ENCODE results near the gene THAP8. TPM values are rescaled to one million over a fixed set of nuclear protein-coding genes. Genes with fewer than 3 reads are reported as not detected.
A peak's percentile ranks its signal among the peaks of the same experiment; 100 is the strongest.
"Not testable (repeated sequence)": the region's sequence is repeated elsewhere in the genome, so short reads cannot be mapped to it uniquely, and the experiment has no call there.

Gene THAP8
- total and polyA plus RNA-seq, 2 of the 4 experiments (the other 2 are of a cell fraction) = 1.8 to 5.9 TPM

DNA sequence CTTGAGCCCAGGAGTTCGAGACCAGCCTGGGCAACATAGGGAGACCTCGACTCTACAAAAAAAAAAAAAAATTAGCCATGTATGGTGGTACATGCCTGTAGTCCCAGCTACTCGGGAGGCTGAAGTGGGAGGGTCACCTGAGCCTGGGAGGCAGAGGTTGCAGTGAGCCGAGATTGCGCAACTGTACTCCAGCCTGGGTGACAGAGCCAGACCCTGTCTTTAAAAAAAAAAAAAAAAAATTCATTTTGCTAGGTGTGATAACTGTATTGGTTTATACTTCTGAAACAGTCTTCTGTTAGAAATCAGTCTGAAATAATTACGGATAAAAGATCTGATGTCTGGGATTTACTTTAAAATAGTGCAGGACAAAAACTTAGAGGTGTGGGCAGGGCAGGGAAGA is 13.0 kb downstream of the THAP8 start:
- in situ Hi-C loops (cut with MboI; ENCODE audit: low sequenced_read_pairs); H3K56ac ChIP-seq (ENCODE audit: extremely low read depth, insufficient read depth, low read length); H3K9me1 ChIP-seq (ENCODE audit: insufficient read depth, low read length); H4K20me1 ChIP-seq (ENCODE audit: insufficient read depth, low read length); BruUV-seq (replicated peaks); H3K4me3 ChIP-seq (ENCODE audit: insufficient read depth, low read depth, low read length); intact Hi-C loops (cut with micrococcal nuclease); H2AK9ac ChIP-seq (replicated peaks; ENCODE audit: low read depth, low read length, poor library complexity); DNase-seq; POLR2A ChIA-PET (ENCODE audit: unreplicated experiment); H3K27me3 ChIP-seq (ENCODE audit: control insufficient read depth, insufficient read depth, low read length); ATAC-seq (ENCODE audit: low read depth); H3K9ac ChIP-seq (ENCODE audit: low read depth, low read length); H3K9me3 ChIP-seq (ENCODE audit: control insufficient read depth, insufficient read depth, low read length); H3K36me3 ChIP-seq (ENCODE audit: control insufficient read depth, insufficient read depth, low read length); H2AFZ ChIP-seq (replicated peaks; ENCODE audit: low read length, poor library complexity); H3K4me1 ChIP-seq (ENCODE audit: control insufficient read depth, insufficient read depth, low read length); dilution Hi-C loops (cut with HindIII; ENCODE audit: low sequenced_read_pairs, unreplicated experiment); H3K4me2 ChIP-seq (ENCODE audit: low read depth, low read length): not testable (repeated sequence)
- Histone ChIP-seq H2BK120ac (ENCODE audit: low read depth, low read length) (peak overlapping the region; percentile 89), H4K8ac (ENCODE audit: low read depth in 2 of 2, low read length in 2 of 2) (peak overlapping the region; percentile 63 to 90), H2BK15ac (ENCODE audit: low read depth, low read length) (peak overlapping the region; percentile 67; the same call in 2 of the 3 replicates), H3K14ac (replicated peaks; ENCODE audit: low read depth, low read length) (peak overlapping the region; percentile 32; the same call in 1 of the 2 replicates), H2BK5ac (ENCODE audit: low read depth, low read length, poor library complexity, severe bottlenecking) (peak overlapping the region; percentile 58), H3K18ac (ENCODE audit: low read depth, low read length) (peak overlapping the region; percentile 65), H3K27ac (ENCODE audit: insufficient read depth, low read length) (peak overlapping the region; percentile 35; the same call in 1 of the 2 replicates), H4K91ac (ENCODE audit: insufficient read depth, low read depth, low read length) (peak overlapping the region; percentile 51), H2AK5ac (ENCODE audit: low read depth, low read length) (peak overlapping the region; percentile 46; the same call in 1 of the 2 replicates), H2BK20ac (ENCODE audit: low read depth, low read length) (peak overlapping the region; percentile 45), H3K79me1 (ENCODE audit: low read depth in 1 of 2, low read length in 2 of 2) (peaks cover 0 to 21% of the 10 kb centered on the region in 2 experiments; a peak in 3 of 4 replicates), H3K23ac (ENCODE audit: low read depth, low read length) (peak overlapping the region; percentile 79; the same call in 1 of the 2 replicates), H4K5ac (ENCODE audit: low read depth, low read length) (peak overlapping the region; percentile 78), H3K4ac (ENCODE audit: low read depth, low read length) (peak overlapping the region; percentile 93)
- TF ChIP-seq CEBPB (IDR thresholded peaks at IDR 0.05; ENCODE audit: low read depth, low read length) = peak; percentile 77
- 100% methylated on average over 1 of the region's 6 CpGs; no CpG with 5 or more reads in 1 of the 2 experiments for WGBS, 2 experiments (ENCODE audit: extremely low coverage in 2 of 2, insufficient read length in 1 of 2)
- CTCF ChIA-PET = interaction anchor here (1.1 kb wide), 1 partner anchor 11 kb away, joined by 6 read pairs; no protein-coding TSS in a partner anchor
